ENCODE measurements around the gene SERF2. TPM values are rescaled to one million over a fixed set of nuclear protein-coding genes. Genes with fewer than 3 reads are reported as not detected.

Gene SERF2
- total and polyA plus RNA-seq, 4 donors = 195 to 1,329 (median 838) TPM

GRCh38 chr15:43748376-43748775 is 43.7 kb upstream of the SERF2 start (continued):
- no peak for TF ChIP-seq TAF1 (conservative IDR thresholded peaks at IDR 0.05)
- TF ChIP-seq GABPA (IDR thresholded peaks at IDR 0.05 in 1 of 2, conservative IDR thresholded peaks at IDR 0.05 in 1 of 2) = no peak
- no peak for TF ChIP-seq RAD21 (IDR thresholded peaks at IDR 0.05)

GRCh38 chr15:43749690-43750345 is 42.3 kb upstream of the SERF2 start:
- DNase-seq (ENCODE audit: low spot score) = no peak
- Histone ChIP-seq H3K9me3 (ENCODE audit: control insufficient read depth in 4 of 4, low read length in 3 of 4) (no peaks in the 10 kb centered on the region), H3K36me3 (ENCODE audit: control insufficient read depth in 4 of 4, insufficient read depth in 3 of 4, low read depth in 1 of 4, low read length in 3 of 4) (peaks cover 3 to 17% (median 12%) of the 10 kb centered on the region in 4 donors), H3K9ac (ENCODE audit: low read depth in 1 of 2, low read length in 2 of 2) (peak overlapping the region in 1 of 2 donors; percentile 61), H3K27ac (ENCODE audit: low read depth in 1 of 2, low read length in 2 of 2) (peak overlapping the region; percentile 72 to 75), H3K4me1 (ENCODE audit: control insufficient read depth in 4 of 4, insufficient read depth in 4 of 4, low read length in 3 of 4) (peaks cover 19 to 31% (median 27%) of the 10 kb centered on the region in 4 donors), H3K4me3 (ENCODE audit: low read depth in 1 of 3, low read length in 3 of 3) (peak overlapping the region; percentile 37 to 62 (median 41)), H3K27me3 (ENCODE audit: control insufficient read depth in 4 of 4, insufficient read depth in 4 of 4, low read length in 3 of 4) (no peaks in the 10 kb centered on the region)
- peak; percentile 11 for TF ChIP-seq MAX (IDR thresholded peaks at IDR 0.05)
- TF ChIP-seq SP1 (IDR thresholded peaks at IDR 0.05) = peak; percentile 13
- no peak for TF ChIP-seq NR2F2 (IDR thresholded peaks at IDR 0.05)
- 23% methylated on average over 12 of the region's 12 CpGs for WGBS

- H3K36me3 ChIP-seq (ENCODE audit: control insufficient read depth in 4 of 4, insufficient read depth in 3 of 4, low read depth in 1 of 4, low read length in 3 of 4) = peaks cover 11 to 28% (median 21%) of the 10 kb centered on the region in 4 donors
- WGBS = 88% methylated on average over 6 of the region's 6 CpGs
- no peak overlapping the region for H3K27ac ChIP-seq (ENCODE audit: low read depth in 1 of 2, low read length in 2 of 2)
- peaks cover 20 to 31% (median 27%) of the 10 kb centered on the region in 4 donors for H3K4me1 ChIP-seq (ENCODE audit: control insufficient read depth in 4 of 4, insufficient read depth in 4 of 4, low read length in 3 of 4)
- H3K9me3 ChIP-seq (ENCODE audit: control insufficient read depth in 4 of 4, low read length in 3 of 4) = no peaks in the 10 kb centered on the region
- no peak overlapping the region for H3K9ac ChIP-seq (ENCODE audit: low read depth in 1 of 2, low read length in 2 of 2)
- no peaks in the 10 kb centered on the region for H3K27me3 ChIP-seq (ENCODE audit: control insufficient read depth in 4 of 4, insufficient read depth in 4 of 4, low read length in 3 of 4)
- TF ChIP-seq RXRA (IDR thresholded peaks at IDR 0.05) (no peak), SP1 (IDR thresholded peaks at IDR 0.05) (no peak), CTCF (IDR thresholded peaks at IDR 0.05; ENCODE audit: low read depth, low read length, missing input control) (no peak), ATF3 (IDR thresholded peaks at IDR 0.05) (no peak), TAF1 (conservative IDR thresholded peaks at IDR 0.05) (no peak), FOXA2 (IDR thresholded peaks at IDR 0.05) (no peak), HNF4A (conservative IDR thresholded peaks at IDR 0.05) (no peak), EGR1 (IDR thresholded peaks at IDR 0.05; ENCODE audit: low read depth in 2 of 2) (no peak), GABPA (IDR thresholded peaks at IDR 0.05 in 1 of 2, conservative IDR thresholded peaks at IDR 0.05 in 1 of 2) (no peak), MAX (IDR thresholded peaks at IDR 0.05) (no peak)
- no peak overlapping the region for H3K4me3 ChIP-seq (ENCODE audit: low read depth in 1 of 3, low read length in 3 of 3)
- no peak for DNase-seq (ENCODE audit: low spot score)
Measured at GRCh38 chr15:43751885-43752284, 40.2 kb upstream of the SERF2 start.

- H3K27me3 ChIP-seq (ENCODE audit: control insufficient read depth in 4 of 4, insufficient read depth in 4 of 4, low read length in 3 of 4) = no peaks in the 10 kb centered on the region
- WGBS = 91% methylated on average over 6 of the region's 6 CpGs
- no peak overlapping the region for H3K27ac ChIP-seq (ENCODE audit: low read depth in 1 of 2, low read length in 2 of 2)
- no peak overlapping the region for H3K4me3 ChIP-seq (ENCODE audit: low read depth in 1 of 3, low read length in 3 of 3)
- no peak for DNase-seq (ENCODE audit: low spot score)
- peaks cover 19 to 83% (median 68%) of the 10 kb centered on the region in 4 donors for H3K36me3 ChIP-seq (ENCODE audit: control insufficient read depth in 4 of 4, insufficient read depth in 3 of 4, low read depth in 1 of 4, low read length in 3 of 4)
- H3K4me1 ChIP-seq (ENCODE audit: control insufficient read depth in 4 of 4, insufficient read depth in 4 of 4, low read length in 3 of 4) = no peaks in the 10 kb centered on the region
- H3K9me3 ChIP-seq (ENCODE audit: control insufficient read depth in 4 of 4, low read length in 3 of 4) = no peaks in the 10 kb centered on the region
- H3K9ac ChIP-seq (ENCODE audit: low read depth in 1 of 2, low read length in 2 of 2) = no peak overlapping the region
- TF ChIP-seq HNF4A (conservative IDR thresholded peaks at IDR 0.05) (no peak), RAD21 (IDR thresholded peaks at IDR 0.05) (no peak), REST (IDR thresholded peaks at IDR 0.05) (no peak), FOXA1 (IDR thresholded peaks at IDR 0.05) (no peak), CTCF (IDR thresholded peaks at IDR 0.05; ENCODE audit: low read depth, low read length, missing input control) (no peak), FOXA2 (IDR thresholded peaks at IDR 0.05) (no peak), MAX (IDR thresholded peaks at IDR 0.05) (no peak), NR2F2 (IDR thresholded peaks at IDR 0.05) (no peak), GABPA (IDR thresholded peaks at IDR 0.05 in 1 of 2, conservative IDR thresholded peaks at IDR 0.05 in 1 of 2) (no peak), JUND (IDR thresholded peaks at IDR 0.05) (no peak), SP1 (IDR thresholded peaks at IDR 0.05) (no peak)
Measured at GRCh38 chr15:43762824-43763223, 29.3 kb upstream of the SERF2 start.
